Endothelial cell of umbilical vein (primary cell): ENCODE measurements around the gene LIPJ. TPM values are rescaled to one million over a fixed set of nuclear protein-coding genes. Genes with fewer than 3 reads are reported as not detected.
A peak's percentile ranks its signal among the peaks of the same experiment; 100 is the strongest.

Source experiments
- BruUV-seq: library from RNA; stranded (reverse); fragments of 400-500 nt; replicated peaks from 2 replicates; lab custom pipeline; 2021; lab: Mats Ljungman, UMichigan
- CTCF ChIA-PET: fragments of 300-600, 350-600 bp; sonication (Branson Sonifier 250); formaldehyde crosslinking; loops from one replicate; lab custom pipeline; 2021; ENCODE audit warnings: antibody characterized with exemption, inconsistent platforms; lab: Charles Lee
- POLR2A ChIA-PET: fragments of 300-600, 350-600 bp; sonication (Branson Sonifier 250); formaldehyde crosslinking; loops from one replicate; lab custom pipeline; 2021; ENCODE audit warnings: antibody characterized with exemption, inconsistent platforms; lab: Charles Lee
- DNase-seq: peaks from one replicate; pipeline ENCODE4 v3.0.0-alpha.2; 2011; ENCODE audit warnings: low read depth, low spot score
- FAIRE-seq: peaks from 2 replicates; lab custom pipeline; 2011; peaks lifted over from hg19 to GRCh38; lab: Jason Lieb, UNC
- H2AFZ ChIP-seq: 2 replicates; pipeline ENCODE4 v1.6.0; 2012; ENCODE audit warnings: low read depth, low read length, control low read depth, inconsistent platforms
- H3K27ac ChIP-seq: 2 replicates; pipeline ENCODE4 v1.5.1; 2011; ENCODE audit warnings: low read depth, mild to moderate bottlenecking, control low read depth, low read length, moderate library complexity; ENCODE audit not compliant: insufficient read depth
- H3K27me3 ChIP-seq, 2 experiments: 2 replicates each; pipeline versions ENCODE4 v1.6.0 to v1.6.1; 2011; ENCODE audit warnings: low read length in 2 of 2, mixed read lengths in 1 of 2; ENCODE audit not compliant: control insufficient read depth in 2 of 2, insufficient read depth in 2 of 2
- H3K36me3 ChIP-seq, 2 experiments: 2 replicates in 1 of 2; 3 replicates in 1 of 2; pipeline ENCODE4 v1.5.1; 2011; ENCODE audit warnings: low read length in 2 of 2, mild to moderate bottlenecking in 1 of 2, moderate library complexity in 1 of 2; ENCODE audit not compliant: control insufficient read depth in 2 of 2, insufficient read depth in 2 of 2; ENCODE audit errors: extremely low read depth in 1 of 2
- H3K4me1 ChIP-seq: 3 replicates; pipeline ENCODE4 v1.5.1; 2011; ENCODE audit warnings: mild to moderate bottlenecking, low read length; ENCODE audit not compliant: control insufficient read depth, insufficient read depth; ENCODE audit errors: extremely low read depth
- H3K4me2 ChIP-seq: 2 replicates; pipeline ENCODE4 v1.6.1; 2011; ENCODE audit warnings: low read length, control low read depth, mixed read lengths; ENCODE audit not compliant: insufficient read depth
- H3K4me3 ChIP-seq, 3 experiments: fragments of 200-600 bp in 1 of 3; sonication (generic), shearing (Covaris generic) in 1 of 3; replicated peaks in 1 of 3; 2 replicates each; pipeline ENCODE4 v1.5.1; 2011 to 2016; ENCODE audit warnings: control low read depth in 3 of 3, low read length in 3 of 3, mild to moderate bottlenecking in 2 of 3, inconsistent platforms in 1 of 3, low read depth in 1 of 3, moderate library complexity in 1 of 3; ENCODE audit not compliant: insufficient read depth in 1 of 3
- H3K79me2 ChIP-seq: 2 replicates; pipeline ENCODE4 v1.6.0; 2012; ENCODE audit warnings: low read length, inconsistent platforms; ENCODE audit not compliant: control insufficient read depth, insufficient read depth
- H3K9ac ChIP-seq: replicated peaks from 2 replicates; pipeline ENCODE3; 2011; ENCODE audit warnings: low read length, control low read depth; ENCODE audit not compliant: insufficient read depth; ENCODE audit errors: extremely low read depth
- H3K9me1 ChIP-seq: replicated peaks from 3 replicates; pipeline ENCODE4 v1.6.0; 2011; ENCODE audit warnings: mild to moderate bottlenecking, low read length; ENCODE audit not compliant: control insufficient read depth, insufficient read depth; ENCODE audit errors: extremely low read depth
- H3K9me3 ChIP-seq: replicated peaks from 2 replicates; pipeline ENCODE4 v1.5.1; 2012; ENCODE audit warnings: low read length, inconsistent platforms; ENCODE audit not compliant: control insufficient read depth, insufficient read depth
- H4K20me1 ChIP-seq: replicated peaks from 2 replicates; pipeline ENCODE3; 2011; ENCODE audit warnings: mild to moderate bottlenecking, low read length; ENCODE audit not compliant: control insufficient read depth, insufficient read depth; ENCODE audit errors: extremely low read depth
- EZH2 ChIP-seq: IDR thresholded peaks from 2 replicates; pipeline ENCODE4 v1.6.1; 2012; ENCODE audit warnings: borderline replicate concordance, low read depth, mild to moderate bottlenecking, moderate library complexity, low read length, inconsistent platforms; ENCODE audit not compliant: severe bottlenecking
- FOS ChIP-seq: IDR thresholded peaks from 2 replicates; pipeline ENCODE4 v1.6.1; 2011; ENCODE audit warnings: mild to moderate bottlenecking, low read length, moderate library complexity, borderline replicate concordance; ENCODE audit not compliant: insufficient read depth
- GATA2 ChIP-seq: IDR thresholded peaks from 2 replicates; pipeline ENCODE4 v1.7.0; 2011; ENCODE audit warnings: low read depth, mild to moderate bottlenecking, moderate library complexity, mixed read lengths, low read length; ENCODE audit not compliant: insufficient read length, insufficient read depth
- JUN ChIP-seq: IDR thresholded peaks from 2 replicates; pipeline ENCODE4 v1.6.1; 2011; ENCODE audit warnings: borderline replicate concordance, low read depth; ENCODE audit not compliant: insufficient read length, insufficient read depth
- MAX ChIP-seq: IDR thresholded peaks from 2 replicates; pipeline ENCODE4 v1.6.1; 2011; ENCODE audit not compliant: insufficient read depth, insufficient read length
- MYC ChIP-seq: IDR thresholded peaks from one replicate; pipeline ENCODE4 v1.6.1; 2011; ENCODE audit warnings: mild to moderate bottlenecking, low read depth, low read length
- POLR2A ChIP-seq: IDR thresholded peaks from 2 replicates; pipeline ENCODE4 v1.6.1; 2012; ENCODE audit warnings: low read depth, mild to moderate bottlenecking, control low read depth, low read length
- POLR2AphosphoS5 ChIP-seq: IDR thresholded peaks from 2 replicates; pipeline ENCODE4 v1.6.1; 2012; ENCODE audit warnings: low read depth, mild to moderate bottlenecking, control low read depth, low read length, moderate library complexity; ENCODE audit not compliant: insufficient read depth
- dilution Hi-C: fragments of 300-500 bp; cut with MboI; formaldehyde crosslinking; loops from one replicate; pipeline ENCODE4 v1.15.0; 2019; ENCODE audit warnings: low sequenced_read_pairs; ENCODE audit not compliant: extremely low pct_ligation_motif_present
- intact Hi-C: fragments of 100-400 bp; cut with micrococcal nuclease; formaldehyde crosslinking; loops from one replicate; pipeline ENCODE4 v1.10.0; 2022
- polyA plus RNA-seq, 4 experiments: library from polyadenylated mRNA; depleted of rRNA in 3 of 4; stranded (reverse) in 3 of 4; unstranded in 1 of 4; fragments of >200 nt; gene quantifications; 2 replicates each; pipeline versions ENCODE4 v1.2.1 to v1.2.3, GENCODE V29; 2011 to 2012; ENCODE audit warnings: missing spikeins in 1 of 4
- total RNA-seq: library from RNA; stranded (reverse); gene quantifications from 2 replicates; pipeline ENCODE4 v1.2.3, GENCODE V29; 2021
- TF ChIP-seq, protein P1 (sequence below), 2 donors: IDR thresholded peaks; 1 replicate in 1 of 2; 2 replicates in 1 of 2; pipeline ENCODE4 v1.5.1; 2011; ENCODE audit warnings: low read length in 2 of 2, mild to moderate bottlenecking in 2 of 2, moderate library complexity in 2 of 2, control low read depth in 1 of 2, inconsistent platforms in 1 of 2, low read depth in 1 of 2; ENCODE audit not compliant: insufficient read depth in 1 of 2; ENCODE audit errors: extremely low read depth in 1 of 2

LIPJ gene
- total and polyA plus RNA-seq, 2 donors (not counting 3 experiments of a cell fraction or from before 2014, with no cell fraction given) = 0.09 TPM; not detected in 1

GRCh38 chr10:88546497-88546896, 40.1 kb upstream of the LIPJ start:
- no TSS peak for BruUV-seq
- Histone ChIP-seq H3K27me3 (no peaks in the 10 kb centered on the region), H3K4me1 (peaks cover 2% of the 10 kb centered on the region), H3K9ac (no peak overlapping the region), H3K9me3 (no peaks in the 10 kb centered on the region), H3K27ac (no peak overlapping the region), H3K9me1 (no peaks in the 10 kb centered on the region), H3K4me2 (no peak overlapping the region), H4K20me1 (no peaks in the 10 kb centered on the region), H3K4me3 (no peak overlapping the region), H2AFZ (no peak overlapping the region), H3K79me2 (no peaks in the 10 kb centered on the region), H3K36me3 (no peaks in the 10 kb centered on the region)
- ChIA-PET POLR2A (no interaction called here), CTCF (interaction anchor here (1.0 kb wide), 1 partner anchor 8 kb away, joined by 3 read pairs; no protein-coding TSS in a partner anchor)
- dilution Hi-C loops = no loop called here
- FAIRE-seq (no peak), DNase-seq (peak; percentile 15)
- intact Hi-C loops = no loop called here
- no peak for TF ChIP-seq FOS
- TF ChIP-seq MAX = no peak
- no peak for TF ChIP-seq JUN
- no peak for TF ChIP-seq MYC
- TF ChIP-seq EZH2 = no peak
- no peak for TF ChIP-seq GATA2
- TF ChIP-seq POLR2AphosphoS5 = no peak
- TF ChIP-seq, protein P1, sequence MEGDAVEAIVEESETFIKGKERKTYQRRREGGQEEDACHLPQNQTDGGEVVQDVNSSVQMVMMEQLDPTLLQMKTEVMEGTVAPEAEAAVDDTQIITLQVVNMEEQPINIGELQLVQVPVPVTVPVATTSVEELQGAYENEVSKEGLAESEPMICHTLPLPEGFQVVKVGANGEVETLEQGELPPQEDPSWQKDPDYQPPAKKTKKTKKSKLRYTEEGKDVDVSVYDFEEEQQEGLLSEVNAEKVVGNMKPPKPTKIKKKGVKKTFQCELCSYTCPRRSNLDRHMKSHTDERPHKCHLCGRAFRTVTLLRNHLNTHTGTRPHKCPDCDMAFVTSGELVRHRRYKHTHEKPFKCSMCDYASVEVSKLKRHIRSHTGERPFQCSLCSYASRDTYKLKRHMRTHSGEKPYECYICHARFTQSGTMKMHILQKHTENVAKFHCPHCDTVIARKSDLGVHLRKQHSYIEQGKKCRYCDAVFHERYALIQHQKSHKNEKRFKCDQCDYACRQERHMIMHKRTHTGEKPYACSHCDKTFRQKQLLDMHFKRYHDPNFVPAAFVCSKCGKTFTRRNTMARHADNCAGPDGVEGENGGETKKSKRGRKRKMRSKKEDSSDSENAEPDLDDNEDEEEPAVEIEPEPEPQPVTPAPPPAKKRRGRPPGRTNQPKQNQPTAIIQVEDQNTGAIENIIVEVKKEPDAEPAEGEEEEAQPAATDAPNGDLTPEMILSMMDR (IDR thresholded peaks at IDR 0.05; ENCODE audit: extremely low read depth in 1 of 2, insufficient read depth in 1 of 2, low read depth in 1 of 2, low read length in 2 of 2) = no peak
- TF ChIP-seq POLR2A = no peak
